BE2C (cell line): ENCODE data around the gene NFATC2.

Experiments used
- DNase-seq: peaks from one replicate; pipeline ENCODE4 v3.0.0-alpha.2; 2020
- H3K27me3 ChIP-seq: fragments of 250-450 bp; sonication (Bioruptor Pico); 2 replicates; pipeline ENCODE4 v1.5.1; 2020; ENCODE audit warnings: mild to moderate bottlenecking
- H3K36me3 ChIP-seq: fragments of 250-450 bp; sonication (Bioruptor Pico); 2 replicates; pipeline ENCODE4 v1.5.1; 2020; ENCODE audit warnings: mild to moderate bottlenecking
- H3K4me1 ChIP-seq: fragments of 250-450 bp; sonication (Bioruptor Pico); 2 replicates; pipeline ENCODE4 v1.5.1; 2020
- H3K4me3 ChIP-seq: 2 replicates; pipeline ENCODE4 v1.5.1; 2011; ENCODE audit warnings: low read depth, low read length
- H3K9me3 ChIP-seq: fragments of 250-450 bp; sonication (Bioruptor Pico); 2 replicates; pipeline ENCODE4 v1.5.1; 2020
- TF ChIP-seq, protein P1 (sequence below): IDR thresholded peaks from 2 replicates; pipeline ENCODE4 v1.5.1; 2012; ENCODE audit warnings: mild to moderate bottlenecking, low read depth, low read length

NFATC2 gene

DNA sequence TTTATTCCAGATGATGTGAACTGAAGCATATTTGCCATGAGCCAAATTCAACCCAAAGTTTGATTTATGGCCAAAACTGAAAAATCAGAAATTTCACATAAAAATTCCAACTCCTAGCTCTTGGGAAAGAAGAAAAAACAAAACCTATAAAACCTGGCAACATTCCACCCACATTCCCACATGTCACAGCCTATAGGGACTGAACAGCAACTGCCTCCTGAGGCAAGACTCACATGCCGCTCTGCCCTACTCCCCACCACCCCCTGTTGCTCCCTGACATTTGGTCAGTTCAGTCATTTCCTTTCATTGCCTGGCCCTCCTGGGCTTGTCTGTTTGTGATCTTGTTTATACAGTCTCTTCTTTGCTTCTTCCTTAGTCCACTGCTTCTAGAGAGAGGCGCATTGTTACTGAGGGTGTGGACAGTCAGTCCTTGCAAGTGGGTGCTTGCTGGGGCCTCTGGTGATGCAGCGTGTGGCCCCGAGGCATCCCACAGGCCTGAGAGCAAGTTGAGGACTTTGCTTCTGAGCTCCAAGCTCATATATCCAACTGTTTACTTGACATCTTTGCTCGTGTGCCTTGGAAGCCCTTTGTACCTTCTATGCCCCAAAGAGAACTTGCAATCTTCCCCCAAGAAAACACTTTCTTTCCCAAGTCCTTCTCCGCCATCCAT is 31.4 kb downstream of the NFATC2 start:
- Histone ChIP-seq H3K9me3 (no peaks in the 10 kb centered on the region), H3K4me3 (no peak overlapping the region), H3K27me3 (no peaks in the 10 kb centered on the region), H3K36me3 (no peaks in the 10 kb centered on the region), H3K4me1 (no peaks in the 10 kb centered on the region)
- no peak for DNase-seq
- TF ChIP-seq, protein P1, sequence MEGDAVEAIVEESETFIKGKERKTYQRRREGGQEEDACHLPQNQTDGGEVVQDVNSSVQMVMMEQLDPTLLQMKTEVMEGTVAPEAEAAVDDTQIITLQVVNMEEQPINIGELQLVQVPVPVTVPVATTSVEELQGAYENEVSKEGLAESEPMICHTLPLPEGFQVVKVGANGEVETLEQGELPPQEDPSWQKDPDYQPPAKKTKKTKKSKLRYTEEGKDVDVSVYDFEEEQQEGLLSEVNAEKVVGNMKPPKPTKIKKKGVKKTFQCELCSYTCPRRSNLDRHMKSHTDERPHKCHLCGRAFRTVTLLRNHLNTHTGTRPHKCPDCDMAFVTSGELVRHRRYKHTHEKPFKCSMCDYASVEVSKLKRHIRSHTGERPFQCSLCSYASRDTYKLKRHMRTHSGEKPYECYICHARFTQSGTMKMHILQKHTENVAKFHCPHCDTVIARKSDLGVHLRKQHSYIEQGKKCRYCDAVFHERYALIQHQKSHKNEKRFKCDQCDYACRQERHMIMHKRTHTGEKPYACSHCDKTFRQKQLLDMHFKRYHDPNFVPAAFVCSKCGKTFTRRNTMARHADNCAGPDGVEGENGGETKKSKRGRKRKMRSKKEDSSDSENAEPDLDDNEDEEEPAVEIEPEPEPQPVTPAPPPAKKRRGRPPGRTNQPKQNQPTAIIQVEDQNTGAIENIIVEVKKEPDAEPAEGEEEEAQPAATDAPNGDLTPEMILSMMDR = no peak

DNA sequence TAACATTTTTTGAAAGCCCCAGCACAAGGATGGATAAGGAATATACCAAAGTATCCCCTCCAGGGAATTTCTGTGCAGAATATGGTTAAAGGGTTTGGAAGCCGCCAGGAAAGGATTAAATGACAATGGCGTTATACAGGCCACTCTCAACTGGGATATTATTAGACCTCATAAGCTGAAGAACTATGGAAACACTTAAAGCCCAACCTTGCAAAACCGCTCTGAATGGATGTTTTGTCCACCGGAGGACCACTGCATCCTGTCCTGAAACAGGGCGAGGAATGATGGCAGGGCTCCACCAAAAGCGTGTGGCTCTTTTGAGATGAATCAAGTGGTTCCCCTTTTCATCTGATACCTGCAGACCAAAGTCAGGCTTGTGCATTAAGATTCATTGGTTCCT is 32.4 kb downstream of the NFATC2 start:
- no peaks in the 10 kb centered on the region for H3K9me3 ChIP-seq
- no peak for DNase-seq
- H3K4me3 ChIP-seq = no peak overlapping the region
- no peaks in the 10 kb centered on the region for H3K27me3 ChIP-seq
- H3K4me1 ChIP-seq = no peaks in the 10 kb centered on the region
- TF ChIP-seq, protein P1 = no peak
- no peaks in the 10 kb centered on the region for H3K36me3 ChIP-seq

DNA sequence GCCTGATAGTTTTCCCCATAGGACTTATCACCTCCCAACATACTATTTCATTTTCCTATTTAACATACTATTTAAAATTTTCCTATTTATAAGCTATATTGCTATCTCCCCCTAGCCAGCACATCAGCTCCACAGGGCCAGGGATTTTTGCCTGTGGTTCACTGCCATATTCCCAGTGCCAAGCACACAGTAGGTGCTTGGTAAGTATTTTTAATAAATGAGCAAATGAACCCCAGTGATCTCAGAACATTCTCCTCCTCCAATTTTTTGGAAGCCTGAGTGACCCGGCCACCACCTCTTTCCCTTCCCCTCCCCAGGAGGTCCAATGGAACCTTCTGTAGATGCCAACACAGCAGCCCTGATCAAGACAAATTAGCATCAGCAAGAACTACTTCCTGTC is 33.3 kb downstream of the NFATC2 start:
- TF ChIP-seq, protein P1 = no peak
- Histone ChIP-seq H3K4me3 (no peak overlapping the region), H3K4me1 (no peaks in the 10 kb centered on the region), H3K36me3 (no peaks in the 10 kb centered on the region), H3K9me3 (no peaks in the 10 kb centered on the region), H3K27me3 (no peaks in the 10 kb centered on the region)
- no peak for DNase-seq

DNA sequence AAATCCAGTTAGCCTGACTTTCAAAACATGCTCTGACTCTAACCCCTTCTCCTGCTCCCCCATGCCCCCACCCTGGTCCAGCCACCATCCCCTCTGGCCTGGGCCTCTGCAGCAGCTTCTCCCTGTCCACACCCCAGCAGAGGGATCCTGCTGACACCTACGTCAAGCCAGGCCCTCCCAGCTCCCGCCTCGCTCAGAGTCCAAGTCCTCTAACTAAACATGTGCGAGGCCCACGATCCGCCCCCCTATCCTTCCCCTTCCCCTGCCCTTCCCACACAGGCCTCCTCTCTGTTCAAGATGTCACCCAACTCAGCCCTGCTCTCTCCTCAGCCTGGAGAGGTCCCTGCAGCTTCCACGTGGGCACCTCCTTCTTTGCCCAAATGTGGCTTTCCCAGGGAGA is 33.7 kb downstream of the NFATC2 start:
- Histone ChIP-seq H3K36me3 (no peaks in the 10 kb centered on the region), H3K4me3 (no peak overlapping the region), H3K9me3 (no peaks in the 10 kb centered on the region), H3K27me3 (no peaks in the 10 kb centered on the region), H3K4me1 (no peaks in the 10 kb centered on the region)
- TF ChIP-seq, protein P1 = no peak
- DNase-seq = no peak

DNA sequence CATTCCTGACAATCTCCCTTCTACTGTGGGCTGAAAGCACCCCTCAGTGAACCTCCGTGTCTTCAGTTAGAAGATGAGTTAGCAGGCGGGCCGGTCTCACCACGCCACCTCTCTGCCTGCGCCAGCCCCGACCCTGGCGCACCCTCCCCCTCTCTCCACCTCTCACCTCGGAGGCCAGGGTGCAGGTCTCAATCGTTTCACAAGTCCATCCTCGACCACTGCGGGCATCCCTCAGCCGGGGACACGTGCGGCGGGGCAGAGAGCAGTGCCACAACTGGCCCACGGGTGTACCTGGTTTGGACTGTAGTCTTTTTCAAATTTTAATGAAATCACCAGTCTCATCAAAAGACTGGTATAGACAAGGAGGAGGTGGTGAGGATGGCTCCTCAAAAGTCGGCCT is 34.4 kb downstream of the NFATC2 start:
- no peak for DNase-seq
- Histone ChIP-seq H3K36me3 (no peaks in the 10 kb centered on the region), H3K4me1 (no peaks in the 10 kb centered on the region), H3K4me3 (no peak overlapping the region), H3K27me3 (no peaks in the 10 kb centered on the region), H3K9me3 (no peaks in the 10 kb centered on the region)
- TF ChIP-seq, protein P1 = no peak

DNA sequence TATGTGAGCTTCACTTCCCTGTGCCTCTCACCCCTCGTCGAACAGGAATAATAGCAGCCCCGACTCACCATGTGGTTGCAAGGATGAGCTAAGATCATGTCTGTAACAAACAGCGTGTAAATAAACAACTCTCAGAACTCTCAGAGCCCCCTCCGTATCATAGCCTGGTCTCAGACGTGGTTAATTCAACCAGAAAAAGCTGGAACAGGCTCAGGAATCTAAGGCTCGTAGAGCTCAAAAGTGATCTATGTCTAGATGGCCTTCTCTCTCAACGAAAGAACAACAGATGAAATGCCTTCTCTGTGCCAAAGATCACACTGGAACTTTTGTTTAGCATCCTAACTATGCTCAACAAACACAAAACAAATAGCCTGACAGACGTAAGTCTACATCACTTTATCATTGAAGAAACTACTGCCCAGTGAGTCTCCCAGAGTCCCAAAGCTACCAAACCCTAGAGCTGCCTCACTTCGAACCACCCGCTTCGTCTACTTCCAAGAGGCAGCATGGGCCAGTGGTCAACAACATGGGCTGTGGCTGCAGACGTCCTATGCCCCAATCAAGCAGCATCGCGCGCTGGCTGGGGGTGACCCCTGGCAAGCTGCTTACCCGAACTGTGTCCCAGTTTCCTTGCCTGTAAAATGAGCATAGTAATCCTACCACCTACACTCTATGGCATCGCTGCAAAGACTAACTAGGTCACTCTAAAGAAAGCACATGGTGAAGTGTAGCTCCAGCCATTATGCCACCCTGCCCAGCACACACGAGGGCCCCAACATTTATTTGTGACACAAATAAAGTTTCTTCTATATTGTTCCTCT is 35.1 kb downstream of the NFATC2 start:
- H3K4me1 ChIP-seq = no peaks in the 10 kb centered on the region
- TF ChIP-seq, protein P1 = no peak
- no peak for DNase-seq
- no peaks in the 10 kb centered on the region for H3K9me3 ChIP-seq
- H3K36me3 ChIP-seq = no peaks in the 10 kb centered on the region
- no peak overlapping the region for H3K4me3 ChIP-seq
- no peaks in the 10 kb centered on the region for H3K27me3 ChIP-seq
